AG20443 (cell line): ENCODE data around the gene SOD2.
"Not testable (repeated sequence)": the region's sequence is repeated elsewhere in the genome, so short reads cannot be mapped to it uniquely, and the experiment has no call there.

Experiments used
- DNase-seq: peaks from one replicate; pipeline ENCODE4 v3.0.0; 2012; ENCODE audit warnings: low spot score, mixed read lengths

SOD2 gene

GRCh38 chr6:159716247-159717096, 23.4 kb upstream of the SOD2 start:
- DNase-seq = peak; percentile 89

GRCh38 chr6:159715605-159716004, 22.6 kb upstream of the SOD2 start:
- DNase-seq = no peak

DNA sequence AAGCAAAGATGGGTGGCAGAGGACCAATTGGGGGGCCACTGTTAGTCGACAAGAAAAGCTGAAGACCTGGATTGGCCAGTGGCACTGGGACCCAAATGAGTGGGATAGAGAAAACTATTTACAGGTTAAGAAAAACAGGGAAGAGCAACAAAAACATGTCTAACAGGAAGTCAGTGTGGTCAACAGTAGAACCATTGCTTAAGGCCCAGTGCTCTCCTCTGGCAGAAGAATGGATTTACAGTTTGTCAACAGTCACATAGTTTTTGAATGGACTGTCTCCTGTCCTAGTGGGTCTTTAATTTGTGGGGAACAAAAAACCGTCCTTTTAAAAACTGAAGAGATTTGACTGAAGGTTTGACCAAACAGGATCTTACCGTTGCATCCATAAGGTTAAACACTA, 22.1 kb upstream of the SOD2 start:
- no peak for DNase-seq

- no peak for DNase-seq
Measured at GRCh38 chr6:159714404-159714803, 21.4 kb upstream of the SOD2 start.

DNA sequence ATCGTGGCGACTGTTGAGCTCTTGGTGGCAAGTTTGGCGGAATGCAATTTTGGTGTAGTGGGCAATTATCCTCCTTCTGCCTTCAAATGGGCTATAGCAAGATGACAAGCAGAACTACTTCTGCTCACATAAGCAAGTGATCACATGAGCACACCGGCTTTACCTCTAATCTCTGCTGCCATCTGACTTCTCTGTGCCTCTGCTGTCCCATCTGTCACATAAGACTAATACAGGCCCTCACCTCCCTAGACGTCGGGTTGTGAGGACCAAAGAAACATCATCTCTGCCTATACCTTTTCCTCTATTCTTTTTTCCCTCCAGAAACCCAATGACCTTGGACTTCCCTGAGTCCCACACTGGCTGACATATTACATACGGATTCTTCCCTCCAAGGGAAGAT, 20.9 kb upstream of the SOD2 start:
- no peak for DNase-seq

DNA sequence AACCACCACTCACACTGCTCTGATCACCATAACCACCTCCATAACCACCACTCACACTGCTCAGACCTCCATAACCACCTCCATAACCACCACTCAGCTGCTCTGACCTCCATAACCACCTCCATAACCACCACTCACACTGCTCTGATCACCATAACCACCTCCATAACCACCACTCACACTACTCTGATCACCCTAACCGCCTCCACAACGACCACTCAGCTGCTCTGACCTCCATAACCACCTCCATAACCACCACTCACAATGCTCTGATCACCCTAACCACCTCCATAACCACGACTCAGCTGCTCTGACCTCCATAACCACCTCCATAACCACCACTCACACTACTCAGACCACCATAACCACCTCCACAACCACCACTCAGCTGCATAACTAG, 19.3 kb upstream of the SOD2 start:
- not testable (repeated sequence) for DNase-seq

DNA sequence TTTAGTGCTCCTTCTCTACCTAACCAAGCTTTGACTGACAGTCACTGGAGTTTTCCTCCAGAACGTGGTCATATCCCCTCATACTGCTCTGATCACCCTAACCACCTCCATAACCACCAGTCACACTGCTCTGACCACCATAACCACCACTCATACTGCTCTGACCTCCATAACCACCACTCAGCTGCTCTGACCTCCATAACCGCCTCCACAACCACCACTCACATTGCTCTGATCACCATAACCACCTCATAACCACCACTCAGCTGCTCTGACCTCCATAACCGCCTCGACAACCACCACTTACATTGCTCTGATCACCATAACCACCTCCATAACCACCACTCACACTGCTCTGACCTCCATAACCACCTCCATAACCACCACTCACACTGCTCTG, 17.6 kb upstream of the SOD2 start:
- DNase-seq = not testable (repeated sequence)

DNA sequence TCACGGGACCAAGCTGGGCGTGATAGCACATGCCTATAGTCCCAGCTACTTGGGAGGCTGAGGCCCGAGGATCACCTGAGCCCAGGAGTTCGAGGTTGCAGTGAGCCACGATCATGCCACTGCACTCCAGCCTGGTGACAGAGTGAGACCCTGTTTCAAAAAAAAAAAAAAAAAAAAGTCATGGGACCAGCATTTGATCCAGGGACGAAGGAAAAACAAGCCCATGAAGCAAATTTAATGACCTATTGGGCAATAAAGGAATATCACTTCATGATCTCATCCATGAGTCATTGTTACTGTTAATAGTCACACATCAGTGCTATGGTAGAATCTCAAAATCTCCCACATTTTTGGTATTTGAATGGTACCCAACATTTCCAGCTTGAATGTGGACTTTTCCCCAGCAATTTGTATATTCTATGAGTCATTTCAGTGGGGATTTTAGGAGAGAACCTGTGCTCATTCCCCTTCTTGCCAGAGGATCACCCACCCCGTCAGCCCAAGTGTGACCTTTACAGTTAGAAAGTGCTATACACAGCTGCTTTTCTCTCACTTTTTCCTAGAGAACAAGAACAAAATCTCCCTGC, 8.5 kb upstream of the SOD2 start:
- DNase-seq = peak; percentile 81

- no peak for DNase-seq
Measured at GRCh38 chr6:159700970-159701369, 7.9 kb upstream of the SOD2 start.

DNA sequence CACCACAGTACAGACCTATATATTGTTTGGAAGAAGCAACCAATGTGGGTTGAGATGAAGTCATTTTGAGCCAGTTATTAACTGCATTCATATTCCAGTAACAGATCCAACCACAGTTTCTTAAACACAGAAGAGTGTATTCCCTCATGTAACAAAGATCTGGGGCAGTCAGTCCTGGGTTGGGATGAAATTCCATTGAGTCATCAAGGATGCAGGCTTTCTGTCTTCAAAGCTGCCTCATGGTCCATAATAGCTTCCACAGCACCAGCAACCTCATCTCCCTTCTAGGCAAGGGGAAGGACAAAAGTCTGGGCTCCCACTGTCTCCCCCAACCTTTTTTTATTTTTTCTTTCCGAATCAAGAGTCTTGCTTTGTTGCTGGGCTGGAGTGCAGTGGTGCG, 2.9 kb upstream of the SOD2 start:
- DNase-seq = peak; percentile 52

DNA sequence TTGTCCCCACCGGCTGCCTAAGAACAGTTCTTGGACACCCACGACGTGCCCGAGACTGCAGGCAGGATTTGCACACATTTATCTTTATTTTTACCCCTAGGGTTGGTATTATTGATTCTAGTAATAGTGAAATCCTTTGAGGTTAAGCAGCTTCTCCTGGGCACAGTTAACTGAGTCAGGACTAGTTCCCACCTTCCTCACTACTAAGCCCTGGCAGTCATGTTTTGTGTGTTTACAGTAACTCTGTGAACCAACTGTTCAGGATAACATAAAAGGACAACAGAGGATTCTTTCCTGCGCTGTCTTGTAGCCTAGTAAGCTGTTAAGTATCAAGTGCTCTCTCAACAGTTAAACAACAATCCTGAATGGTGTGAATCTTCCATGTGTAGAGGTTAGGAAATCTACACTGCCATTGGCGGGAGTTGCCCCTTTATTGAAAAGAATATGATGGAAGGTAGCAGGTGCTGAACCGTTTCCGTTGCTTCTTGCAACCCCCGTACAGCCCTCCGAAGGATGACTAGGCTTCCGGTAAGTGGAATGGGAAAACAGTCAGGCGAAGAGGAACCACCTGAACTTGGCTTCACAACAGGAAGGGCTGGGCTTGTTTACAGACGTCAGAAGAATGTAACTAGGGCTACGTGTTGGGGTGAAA, 979 bp upstream of the SOD2 start:
- DNase-seq = no peak

GRCh38 chr6:159692303-159693127, 526 bp downstream of the SOD2 start:
- peak; percentile 46 for DNase-seq

DNA sequence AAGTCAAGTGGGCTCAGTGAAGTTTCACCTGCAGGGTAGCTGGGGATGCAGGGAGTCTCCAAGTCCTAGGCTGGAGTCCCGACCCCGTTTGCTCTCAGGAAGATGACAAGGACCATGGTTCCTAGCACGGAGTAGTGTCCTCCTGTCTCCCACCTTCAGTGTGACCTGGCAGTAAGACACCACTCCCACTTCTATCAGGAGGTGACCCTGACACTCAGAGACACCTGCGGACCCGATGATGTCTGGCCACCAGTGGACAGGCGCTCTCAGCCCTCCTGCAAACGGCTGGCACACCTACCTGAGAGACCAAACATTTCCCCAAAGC, 1.1 kb downstream of the SOD2 start:
- DNase-seq = no peak

GRCh38 chr6:159691133-159691962, 1.7 kb downstream of the SOD2 start:
- DNase-seq = peak; percentile 62

GRCh38 chr6:159690135-159690534, 2.9 kb downstream of the SOD2 start:
- DNase-seq = not testable (repeated sequence)

GRCh38 chr6:159689001-159689400, 4.0 kb downstream of the SOD2 start:
- DNase-seq = no peak

GRCh38 chr6:159688266-159688905, 4.7 kb downstream of the SOD2 start:
- DNase-seq = no peak

DNA sequence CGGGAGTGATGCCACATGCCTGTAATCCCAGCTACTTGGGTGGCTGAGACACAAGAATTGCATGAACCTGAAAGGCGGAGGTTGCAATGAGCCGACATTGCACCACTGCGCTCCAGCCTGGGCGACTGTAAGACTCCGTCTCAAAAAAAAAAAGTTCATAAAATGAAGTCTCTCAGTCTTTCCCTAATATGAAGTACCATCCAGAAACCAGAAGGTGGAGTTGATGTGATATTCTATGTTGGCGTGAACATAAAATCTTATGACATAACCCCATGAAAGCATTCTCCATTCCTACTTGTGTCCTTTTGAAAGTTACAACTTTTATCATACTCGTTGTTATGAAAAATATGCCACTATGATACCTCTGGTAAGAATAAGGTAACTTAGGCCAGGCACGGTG, 5.7 kb downstream of the SOD2 start:
- no peak for DNase-seq

DNA sequence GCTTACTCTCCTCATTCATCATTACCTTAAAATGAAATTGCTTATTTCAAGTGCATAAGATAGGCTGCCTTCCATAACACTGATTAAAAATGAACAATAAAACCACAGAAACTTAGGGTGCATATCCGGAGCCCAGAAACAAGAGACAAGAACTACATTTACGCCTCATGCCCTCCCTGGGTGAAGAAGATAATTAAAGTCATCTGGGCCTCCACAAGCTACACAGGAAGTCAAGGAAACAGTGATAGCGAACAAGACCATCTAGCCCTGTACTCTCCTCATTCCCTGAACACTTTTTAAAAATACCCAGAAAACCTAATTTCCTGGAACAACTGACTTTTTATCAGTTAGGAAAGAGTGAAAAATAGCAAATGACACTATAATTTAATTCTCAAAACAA, 6.3 kb downstream of the SOD2 start:
- DNase-seq = no peak

DNA sequence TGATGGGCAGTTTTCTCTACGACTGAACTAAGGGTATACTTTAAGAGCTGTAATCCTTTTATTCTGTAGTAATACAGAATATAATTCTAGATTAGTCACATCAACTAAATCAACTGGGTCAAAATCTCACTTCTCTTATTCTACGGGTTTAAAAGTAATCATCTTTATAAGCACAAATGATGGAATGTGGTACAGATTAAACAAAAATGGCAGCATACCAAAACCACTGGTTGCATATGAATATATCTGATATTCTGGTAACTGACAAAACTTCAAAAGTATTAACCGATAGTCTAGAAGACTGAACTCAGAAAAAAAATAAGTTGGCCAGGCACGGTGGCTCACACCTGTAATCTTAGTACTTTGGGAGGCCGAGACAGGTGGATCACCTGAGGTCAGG, 7.0 kb downstream of the SOD2 start:
- no peak for DNase-seq

GRCh38 chr6:159684013-159684304, 9.1 kb downstream of the SOD2 start:
- no peak for DNase-seq
